SJSA1 (cell line): ENCODE results near the gene NR2F1. TPM values are rescaled to one million over a fixed set of nuclear protein-coding genes. Genes with fewer than 3 reads are reported as not detected.
A peak's percentile ranks its signal among the peaks of the same experiment; 100 is the strongest.

Source experiments
- DNase-seq, 2 experiments: peaks; one replicate each; pipeline ENCODE4 v3.0.0-alpha.2; 2015 to 2020; ENCODE audit warnings: low spot score in 2 of 2, low read depth in 1 of 2
- H3K27ac ChIP-seq: fragments of 250-450 bp; sonication (Bioruptor Pico); 2 replicates; pipeline ENCODE4 v1.5.1; 2020; ENCODE audit warnings: mild to moderate bottlenecking, moderate library complexity
- H3K27me3 ChIP-seq: fragments of 250-450 bp; sonication (Bioruptor Pico); replicated peaks from 2 replicates; pipeline ENCODE4 v1.5.1; 2020; ENCODE audit warnings: mild to moderate bottlenecking, moderate library complexity
- H3K36me3 ChIP-seq: fragments of 250-450 bp; sonication (Bioruptor Pico); 2 replicates; pipeline ENCODE4 v1.5.1; 2020; ENCODE audit warnings: mild to moderate bottlenecking
- H3K4me1 ChIP-seq: fragments of 250-450 bp; sonication (Bioruptor Pico); replicated peaks from 2 replicates; pipeline ENCODE4 v1.6.1; 2021; ENCODE audit warnings: mild to moderate bottlenecking
- H3K4me3 ChIP-seq: fragments of 250-450 bp; sonication (Bioruptor Pico); 2 replicates; pipeline ENCODE4 v1.5.1; 2020; ENCODE audit warnings: mild to moderate bottlenecking
- H3K9me3 ChIP-seq: fragments of 250-450 bp; sonication (Bioruptor Pico); replicated peaks from 2 replicates; pipeline ENCODE4 v1.5.1; 2020; ENCODE audit warnings: mild to moderate bottlenecking
- total RNA-seq: library from RNA; depleted of rRNA; stranded (reverse); fragments of >200 nt; shearing (Covaris generic); gene quantifications from 2 replicates; pipeline ENCODE4 v1.2.3, GENCODE V29; 2014

NR2F1 gene
- total RNA-seq, 1 experiment from 2014 or later: 6.2 TPM

DNA sequence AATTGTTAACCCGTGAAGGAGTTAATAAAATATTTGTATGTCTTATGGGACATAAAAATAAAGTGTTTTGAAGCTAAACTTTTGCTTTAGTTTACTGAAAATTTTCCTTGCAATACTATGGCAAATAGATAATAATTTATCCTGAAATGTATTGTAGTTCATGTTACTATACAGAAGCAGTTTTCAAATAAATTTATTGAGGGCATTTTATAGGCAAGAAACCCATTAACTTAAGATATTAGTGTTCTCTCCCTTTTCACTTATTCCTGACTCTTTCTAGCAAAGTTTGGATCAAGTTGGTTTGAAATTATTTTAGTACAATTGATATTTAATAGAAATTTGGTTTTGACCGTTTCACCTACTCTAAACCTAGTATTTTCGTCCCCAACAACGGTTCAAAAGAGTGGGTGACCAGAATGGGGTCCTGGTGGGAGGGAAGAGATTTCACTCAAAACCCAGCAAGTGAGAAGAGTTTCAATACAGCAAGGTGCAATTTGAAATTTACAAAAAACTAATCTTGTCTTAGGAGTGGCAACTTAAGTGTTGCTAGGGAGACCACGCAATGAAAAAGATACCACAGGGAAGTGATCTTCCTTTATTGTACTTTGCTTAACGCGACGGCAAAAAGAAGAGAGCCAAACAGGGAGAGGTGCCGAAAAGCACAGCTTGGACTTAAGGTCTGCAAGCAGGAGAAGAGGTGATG is 28.4 kb downstream of the NR2F1 start:
- no peak overlapping the region for H3K4me3 ChIP-seq
- H3K9me3 ChIP-seq: no peaks in the 10 kb centered on the region
- peaks cover 55% of the 10 kb centered on the region for H3K27me3 ChIP-seq
- no peaks in the 10 kb centered on the region for H3K36me3 ChIP-seq
- peak in 1 of 2 experiments; percentile 23 for DNase-seq
- H3K4me1 ChIP-seq: peaks cover 21% of the 10 kb centered on the region
- no peak overlapping the region for H3K27ac ChIP-seq

DNA sequence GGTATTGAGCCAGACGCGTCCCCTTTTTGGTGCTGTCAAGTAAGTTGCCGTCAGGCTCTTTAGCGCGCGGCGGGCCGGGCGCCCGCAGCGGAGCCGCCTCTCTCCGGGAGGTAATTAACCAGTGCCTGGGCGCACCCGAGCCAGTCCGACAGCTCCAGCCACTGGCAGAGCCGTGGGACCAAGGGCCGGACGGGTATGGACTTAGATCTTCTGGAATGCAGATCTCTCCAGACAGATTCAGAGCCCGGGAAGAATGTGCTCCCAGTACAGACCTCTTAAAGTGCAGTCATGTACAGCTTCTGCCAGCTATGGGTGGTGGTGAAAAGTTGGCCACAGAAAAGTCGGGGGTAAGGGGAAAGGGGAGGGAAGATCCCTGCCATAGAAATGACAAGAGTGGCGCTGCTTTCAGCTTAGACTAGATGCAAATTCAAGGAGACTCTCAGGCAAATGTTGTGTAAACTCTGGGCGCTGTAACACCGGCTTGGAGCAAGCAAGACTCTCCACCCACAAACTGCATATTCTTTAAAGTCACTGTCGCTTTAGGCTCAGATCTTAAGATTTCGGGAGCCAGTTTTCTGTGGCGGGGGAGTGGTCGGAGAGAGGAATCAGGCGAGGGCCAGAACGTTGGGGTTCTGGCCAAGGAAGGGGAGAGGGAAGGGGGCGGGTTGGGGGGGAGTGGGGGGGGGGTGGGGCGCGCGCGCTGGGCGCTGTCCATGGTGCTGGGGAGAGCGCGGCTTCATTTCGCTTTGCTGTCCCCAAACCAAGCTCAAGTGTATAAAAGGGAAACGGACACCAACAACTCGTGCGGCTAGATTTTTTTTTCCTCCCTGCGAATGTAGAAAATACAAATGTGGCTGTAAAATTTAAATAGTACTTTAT is 29.2 kb downstream of the NR2F1 start:
- no peak overlapping the region for H3K4me3 ChIP-seq
- H3K36me3 ChIP-seq: no peaks in the 10 kb centered on the region
- peak in 1 of 2 experiments; percentile 43 for DNase-seq
- peaks cover 55% of the 10 kb centered on the region for H3K27me3 ChIP-seq
- H3K27ac ChIP-seq: no peak overlapping the region
- peaks cover 16% of the 10 kb centered on the region for H3K4me1 ChIP-seq
- no peaks in the 10 kb centered on the region for H3K9me3 ChIP-seq

DNA sequence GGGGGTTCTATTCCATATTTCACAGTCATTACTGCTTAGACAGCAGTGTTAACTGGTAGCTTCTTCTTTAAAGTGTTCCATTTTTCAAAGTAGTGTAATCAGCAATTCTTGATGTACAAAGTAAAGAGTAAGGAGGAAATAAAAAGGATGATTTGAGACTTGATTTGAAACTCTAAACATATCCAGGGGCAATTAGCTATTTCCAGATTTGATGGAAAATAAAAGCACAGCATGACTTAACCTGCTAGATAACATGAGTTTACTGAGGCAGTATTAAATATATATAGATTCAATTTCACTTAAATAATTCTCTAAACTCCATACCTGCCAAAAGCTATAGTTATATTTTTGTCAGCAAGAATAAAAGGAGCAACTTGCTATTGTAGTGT is 29.8 kb downstream of the NR2F1 start:
- H3K4me3 ChIP-seq: no peak overlapping the region
- H3K4me1 ChIP-seq: peaks cover 10% of the 10 kb centered on the region
- no peaks in the 10 kb centered on the region for H3K36me3 ChIP-seq
- peaks cover 55% of the 10 kb centered on the region for H3K27me3 ChIP-seq
- no peaks in the 10 kb centered on the region for H3K9me3 ChIP-seq
- peak in 1 of 2 experiments; percentile 19 for DNase-seq
- H3K27ac ChIP-seq: no peak overlapping the region

DNA sequence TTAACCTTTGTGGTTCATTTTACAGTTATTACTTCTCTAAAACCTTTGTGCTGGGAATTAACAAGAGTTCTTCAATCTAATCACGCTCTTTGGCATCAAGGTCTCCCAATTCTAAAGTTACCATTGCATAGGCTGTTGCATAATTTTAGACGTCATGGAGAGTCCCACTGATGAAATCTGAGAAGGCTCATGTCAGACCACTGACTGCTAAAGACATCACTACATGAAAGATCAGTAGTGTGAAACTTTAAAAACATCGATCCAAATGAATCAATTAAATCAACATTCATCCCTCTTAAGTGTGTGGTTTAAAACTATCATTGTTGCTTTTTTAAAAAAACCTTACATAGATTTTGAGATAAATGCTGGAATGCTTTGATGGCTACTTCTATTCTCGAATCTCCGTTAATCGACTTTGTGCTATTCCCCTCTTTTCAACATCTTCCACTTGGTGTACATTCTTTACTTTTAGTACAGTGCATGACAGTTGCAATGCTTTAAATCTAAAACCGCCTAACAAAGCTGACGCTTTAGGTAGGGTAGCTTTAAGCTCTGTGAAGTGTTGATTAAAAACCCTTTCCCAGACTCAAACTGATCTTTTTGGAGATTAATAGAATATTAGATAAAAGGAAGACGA is 33.6 kb downstream of the NR2F1 start:
- Histone ChIP-seq H3K27me3 (peaks cover 22% of the 10 kb centered on the region), H3K4me3 (no peak overlapping the region), H3K9me3 (no peaks in the 10 kb centered on the region), H3K27ac (no peak overlapping the region), H3K4me1 (peaks cover 9% of the 10 kb centered on the region), H3K36me3 (no peaks in the 10 kb centered on the region)
- no peak for DNase-seq

DNA sequence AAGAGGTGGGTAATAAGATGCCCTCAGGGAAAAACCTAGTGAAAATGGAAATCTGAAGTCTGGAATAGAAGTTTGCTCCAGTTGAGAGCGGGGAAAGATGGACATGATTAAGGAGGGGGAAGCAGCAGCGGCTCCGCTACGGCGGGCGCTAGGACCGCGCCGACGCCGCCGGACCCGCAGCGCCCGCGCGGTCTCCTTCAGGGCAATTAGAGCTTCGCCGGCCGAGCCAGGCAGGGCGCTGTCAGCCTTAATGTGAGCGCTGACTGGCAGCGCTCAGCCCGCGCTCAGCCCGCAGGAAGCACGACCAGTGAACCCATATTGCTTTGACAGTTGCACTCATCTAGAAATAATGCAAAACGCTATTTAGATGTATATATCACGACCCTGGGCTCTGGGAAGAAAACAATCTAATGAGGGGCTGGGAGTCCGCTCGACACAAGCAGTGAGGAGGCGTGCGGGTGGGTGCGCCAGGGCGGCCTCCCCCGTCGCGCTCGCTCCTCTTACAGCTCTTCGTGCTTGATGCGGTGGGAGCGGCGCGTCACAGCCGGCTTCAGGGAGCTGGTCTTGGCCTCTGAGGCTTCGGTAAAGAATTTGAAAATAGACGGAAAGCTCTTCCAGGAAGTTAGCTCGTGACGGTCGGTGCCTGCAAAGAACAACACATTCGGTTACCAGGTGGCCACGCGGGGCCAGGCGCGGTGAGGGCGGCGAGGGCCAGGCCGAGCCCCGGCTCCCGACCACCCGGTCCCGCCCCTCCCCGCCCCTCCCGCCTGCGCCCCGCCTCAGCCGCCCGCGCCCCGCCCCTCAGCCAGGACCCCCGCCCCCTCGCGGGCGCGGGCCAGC is 37.7 kb downstream of the NR2F1 start:
- no peaks in the 10 kb centered on the region for H3K36me3 ChIP-seq
- peak overlapping the region; percentile 55 for H3K4me3 ChIP-seq
- H3K4me1 ChIP-seq: peaks cover 6% of the 10 kb centered on the region; the same call in 1 of the 2 replicates
- peak; percentile 63 to 74 for DNase-seq
- H3K9me3 ChIP-seq: no peaks in the 10 kb centered on the region
- peak overlapping the region; percentile 72 for H3K27ac ChIP-seq
- H3K27me3 ChIP-seq: no peaks in the 10 kb centered on the region

DNA sequence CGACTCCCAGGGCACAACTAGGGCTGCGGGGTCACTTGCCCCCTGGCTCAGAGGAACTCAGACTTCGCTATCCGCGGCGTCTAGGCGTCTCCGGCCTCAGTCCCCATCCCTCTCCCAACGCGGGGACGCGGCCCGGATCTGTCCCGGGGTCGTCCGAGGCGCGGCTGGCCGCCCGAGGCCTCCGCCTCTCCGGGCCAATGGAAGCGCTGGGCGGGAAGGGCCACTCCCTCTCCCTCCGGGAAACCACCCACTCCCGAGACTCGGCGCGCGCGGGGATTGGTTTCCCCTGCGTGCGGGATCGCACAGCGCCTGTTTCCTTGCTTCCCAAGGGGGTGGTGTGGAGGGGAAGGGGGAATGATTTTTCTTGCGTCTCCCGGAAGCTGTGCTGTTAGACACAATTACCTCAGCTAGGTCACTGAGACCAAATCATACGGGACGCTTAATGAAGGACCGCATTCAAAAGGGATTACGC is 38.3 kb downstream of the NR2F1 start:
- Histone ChIP-seq H3K4me1 (peaks cover 6% of the 10 kb centered on the region; the same call in 1 of the 2 replicates), H3K9me3 (no peaks in the 10 kb centered on the region), H3K27me3 (no peaks in the 10 kb centered on the region), H3K27ac (peak overlapping the region; percentile 72), H3K4me3 (peak overlapping the region; percentile 55), H3K36me3 (no peaks in the 10 kb centered on the region)
- DNase-seq: peak; percentile 71 to 76

DNA sequence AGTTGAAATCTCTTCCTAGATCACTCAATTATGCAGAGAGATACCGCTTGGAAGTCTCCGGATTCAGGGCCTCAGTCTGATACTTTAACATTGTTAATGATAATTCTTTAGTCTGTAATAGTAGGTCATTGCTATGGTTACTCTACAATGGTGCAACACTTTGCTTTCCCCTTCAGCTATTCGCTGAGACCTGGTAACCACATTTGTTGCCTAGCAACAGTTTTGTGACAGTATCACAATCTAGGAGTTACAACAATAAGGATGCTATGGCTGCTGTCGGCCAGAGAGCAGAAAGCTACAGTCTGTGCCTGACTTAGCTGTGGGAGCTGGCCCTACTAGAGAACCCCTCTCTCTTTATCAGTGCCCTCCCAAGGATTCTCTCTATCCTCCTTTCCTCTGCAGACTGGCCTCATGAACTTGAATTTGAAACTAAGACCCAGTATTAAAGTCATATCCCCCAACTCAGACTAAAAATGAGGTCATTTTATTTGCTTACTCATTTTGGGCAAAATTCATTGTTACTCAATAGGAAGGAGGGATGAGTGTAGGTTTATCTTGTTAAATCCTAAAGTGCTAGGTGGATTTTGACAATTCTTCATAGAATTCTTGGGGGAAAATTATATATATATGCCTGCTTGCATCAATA is 39.3 kb downstream of the NR2F1 start:
- no peaks in the 10 kb centered on the region for H3K27me3 ChIP-seq
- H3K36me3 ChIP-seq: no peaks in the 10 kb centered on the region
- H3K4me1 ChIP-seq: peaks cover 6% of the 10 kb centered on the region; the same call in 1 of the 2 replicates
- peak in 1 of 2 experiments; percentile 17 for DNase-seq
- H3K27ac ChIP-seq: no peak overlapping the region
- no peak overlapping the region for H3K4me3 ChIP-seq
- H3K9me3 ChIP-seq: no peaks in the 10 kb centered on the region

DNA sequence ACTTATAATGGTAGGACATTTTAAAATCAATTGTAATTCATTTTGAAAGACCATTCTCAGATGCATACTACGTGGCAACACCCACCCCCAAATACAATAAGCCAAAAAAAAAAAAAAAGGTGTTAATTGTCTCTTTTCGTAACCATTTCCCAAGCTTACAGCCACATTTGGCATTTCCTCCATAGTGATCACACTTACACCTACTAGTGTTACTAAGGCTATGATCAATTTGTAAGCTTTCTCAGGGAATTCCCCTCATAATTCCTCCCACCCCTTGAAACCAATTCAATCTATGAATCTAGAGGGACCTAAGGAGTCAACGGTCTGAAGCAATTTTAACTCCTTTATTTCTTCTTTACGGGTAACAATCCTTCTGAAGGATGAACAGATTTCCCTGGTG is 40.1 kb downstream of the NR2F1 start:
- no peak for DNase-seq
- no peaks in the 10 kb centered on the region for H3K27me3 ChIP-seq
- no peak overlapping the region for H3K27ac ChIP-seq
- no peaks in the 10 kb centered on the region for H3K36me3 ChIP-seq
- H3K4me1 ChIP-seq: peaks cover 6% of the 10 kb centered on the region; the same call in 1 of the 2 replicates
- no peaks in the 10 kb centered on the region for H3K9me3 ChIP-seq
- no peak overlapping the region for H3K4me3 ChIP-seq

DNA sequence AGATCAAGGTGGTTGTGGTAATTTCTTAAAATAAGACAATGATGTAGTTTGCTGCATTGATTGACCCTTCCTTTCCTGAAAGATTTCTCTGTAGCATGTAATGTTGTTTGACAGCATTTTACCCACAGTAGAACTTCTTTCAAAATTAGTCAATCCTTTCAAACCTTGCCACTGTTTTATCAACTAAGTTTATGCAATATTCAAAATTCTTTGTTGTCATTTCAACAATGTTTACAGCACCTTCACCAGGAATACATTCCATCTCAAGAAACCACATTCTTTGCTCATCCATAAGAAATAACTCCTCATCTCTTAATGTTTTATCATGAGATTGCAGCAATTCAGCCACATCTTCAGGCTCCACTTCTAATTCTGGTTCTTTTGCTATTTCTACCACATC is 43.8 kb downstream of the NR2F1 start:
- peaks cover 1% of the 10 kb centered on the region; the same call in 1 of the 2 replicates for H3K4me1 ChIP-seq
- no peaks in the 10 kb centered on the region for H3K36me3 ChIP-seq
- DNase-seq: no peak
- no peak overlapping the region for H3K27ac ChIP-seq
- no peak overlapping the region for H3K4me3 ChIP-seq
- no peaks in the 10 kb centered on the region for H3K27me3 ChIP-seq
- no peaks in the 10 kb centered on the region for H3K9me3 ChIP-seq

DNA sequence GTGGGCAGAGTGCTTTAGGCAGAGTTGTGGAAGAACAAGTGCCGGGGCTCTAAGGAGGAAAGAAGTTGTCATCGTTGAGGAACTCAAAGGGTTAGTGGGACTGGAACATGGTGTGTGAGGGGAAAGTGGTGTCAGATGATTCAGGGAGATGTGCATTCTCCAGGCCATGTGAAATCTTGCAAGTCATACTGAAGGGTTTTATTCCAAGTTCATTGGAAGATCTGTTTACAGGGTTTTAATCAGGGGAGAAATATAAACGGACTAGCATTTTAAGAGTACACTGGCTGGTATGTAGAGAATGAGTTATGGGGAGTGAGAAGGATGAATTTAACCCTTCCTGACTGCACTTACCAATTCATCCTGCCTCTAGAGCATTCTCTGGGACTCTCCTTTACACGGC is 49.3 kb downstream of the NR2F1 start:
- Histone ChIP-seq H3K4me3 (no peak overlapping the region), H3K27ac (no peak overlapping the region), H3K4me1 (no peaks in the 10 kb centered on the region), H3K36me3 (no peaks in the 10 kb centered on the region), H3K27me3 (no peaks in the 10 kb centered on the region), H3K9me3 (no peaks in the 10 kb centered on the region)
- DNase-seq: no peak

DNA sequence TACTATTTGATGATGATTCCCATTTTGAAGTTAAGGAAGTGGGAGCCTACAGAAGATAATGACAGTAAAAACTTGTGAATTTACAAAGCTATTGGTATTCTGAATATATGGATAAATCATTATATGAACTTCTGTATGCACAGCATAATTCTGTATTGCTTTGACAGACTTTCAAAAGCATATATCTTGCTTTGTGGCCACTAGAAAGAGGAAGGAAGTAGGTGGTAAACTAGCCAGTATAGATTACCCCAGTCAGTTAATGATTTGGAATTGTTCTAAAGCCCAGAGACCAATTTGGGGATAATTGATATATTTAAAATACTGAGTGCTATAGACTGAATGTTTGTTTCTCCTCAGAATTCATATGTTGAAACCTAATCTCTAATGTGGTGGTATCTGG is 53.0 kb downstream of the NR2F1 start:
- no peak overlapping the region for H3K27ac ChIP-seq
- H3K4me3 ChIP-seq: no peak overlapping the region
- no peaks in the 10 kb centered on the region for H3K9me3 ChIP-seq
- no peaks in the 10 kb centered on the region for H3K4me1 ChIP-seq
- H3K36me3 ChIP-seq: no peaks in the 10 kb centered on the region
- no peak for DNase-seq
- H3K27me3 ChIP-seq: no peaks in the 10 kb centered on the region

DNA sequence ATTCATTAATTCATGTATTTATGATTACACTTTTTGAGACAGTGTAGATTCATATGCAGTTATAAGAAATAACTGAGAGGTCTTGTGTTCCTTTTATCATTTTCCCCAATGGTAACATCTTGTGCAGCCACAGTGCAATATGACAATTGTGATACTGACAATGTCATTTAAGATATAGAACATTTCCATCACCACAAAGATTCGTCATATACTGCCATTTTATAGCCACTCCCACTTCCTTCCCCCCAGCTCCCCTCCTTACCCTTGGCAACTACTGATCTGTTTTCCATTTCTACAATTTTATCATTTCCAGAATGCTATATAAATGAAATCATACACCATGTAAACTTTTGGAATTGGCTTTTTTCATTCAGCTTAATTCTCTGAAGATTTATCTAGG is 53.8 kb downstream of the NR2F1 start:
- no peaks in the 10 kb centered on the region for H3K36me3 ChIP-seq
- no peak for DNase-seq
- no peaks in the 10 kb centered on the region for H3K4me1 ChIP-seq
- no peak overlapping the region for H3K4me3 ChIP-seq
- H3K9me3 ChIP-seq: no peaks in the 10 kb centered on the region
- no peak overlapping the region for H3K27ac ChIP-seq
- no peaks in the 10 kb centered on the region for H3K27me3 ChIP-seq

DNA sequence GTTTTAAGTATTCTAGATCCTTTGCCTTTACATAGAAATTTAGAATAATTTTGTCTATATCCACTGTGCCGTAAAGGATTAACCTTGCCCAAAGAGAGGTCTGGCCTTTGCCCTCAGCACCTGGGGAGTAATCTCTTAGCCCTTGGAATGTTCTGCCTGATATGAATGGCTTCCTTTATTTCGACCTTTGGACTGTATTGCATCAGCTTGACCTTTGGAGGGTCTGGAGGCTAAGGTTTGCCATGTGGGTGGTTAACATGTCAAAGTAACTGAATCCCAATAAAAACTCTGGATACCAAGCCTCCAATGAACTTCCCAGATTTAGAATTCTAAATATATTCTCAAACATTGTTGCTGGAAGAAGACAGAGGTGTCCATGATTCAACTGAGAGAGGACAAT is 54.7 kb downstream of the NR2F1 start:
- no peaks in the 10 kb centered on the region for H3K27me3 ChIP-seq

More for the DNA sequence above, 54.7 kb downstream of the NR2F1 start:
- Histone ChIP-seq H3K4me1 (no peaks in the 10 kb centered on the region), H3K9me3 (no peaks in the 10 kb centered on the region), H3K27ac (no peak overlapping the region), H3K36me3 (no peaks in the 10 kb centered on the region), H3K4me3 (no peak overlapping the region)
- DNase-seq: no peak
